HG03175 (cell line): ENCODE results near the gene PLPPR3.
"Not testable (repeated sequence)": the region's sequence is repeated elsewhere in the genome, so short reads cannot be mapped to it uniquely, and the experiment has no call there.

ENCODE experiments used
- ATAC-seq: cut with Tn5 transposase; IDR thresholded peaks from one replicate; pipeline ENCODE4 v1.9.1; 2021; ENCODE audit warnings: mild to moderate bottlenecking, moderate library complexity; ENCODE audit not compliant: unreplicated experiment

The PLPPR3 gene

DNA sequence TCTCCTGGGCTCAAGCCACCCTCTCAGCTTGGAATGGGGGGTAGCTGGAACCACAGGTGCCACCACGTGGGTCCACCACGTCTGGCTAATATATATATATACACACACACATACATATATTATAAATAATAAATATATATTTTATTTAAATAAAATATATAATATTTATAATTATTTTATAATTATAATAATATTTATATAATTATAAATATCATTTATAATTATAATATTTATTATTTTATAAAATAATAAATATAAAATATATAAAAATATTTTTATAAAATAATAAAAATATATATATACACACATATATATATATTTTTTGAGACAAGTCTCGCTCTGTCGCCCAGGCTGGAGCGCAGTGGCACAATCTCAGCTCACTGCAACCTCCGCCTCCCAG, 32.8 kb upstream of the PLPPR3 start:
- ATAC-seq, result no peak

DNA sequence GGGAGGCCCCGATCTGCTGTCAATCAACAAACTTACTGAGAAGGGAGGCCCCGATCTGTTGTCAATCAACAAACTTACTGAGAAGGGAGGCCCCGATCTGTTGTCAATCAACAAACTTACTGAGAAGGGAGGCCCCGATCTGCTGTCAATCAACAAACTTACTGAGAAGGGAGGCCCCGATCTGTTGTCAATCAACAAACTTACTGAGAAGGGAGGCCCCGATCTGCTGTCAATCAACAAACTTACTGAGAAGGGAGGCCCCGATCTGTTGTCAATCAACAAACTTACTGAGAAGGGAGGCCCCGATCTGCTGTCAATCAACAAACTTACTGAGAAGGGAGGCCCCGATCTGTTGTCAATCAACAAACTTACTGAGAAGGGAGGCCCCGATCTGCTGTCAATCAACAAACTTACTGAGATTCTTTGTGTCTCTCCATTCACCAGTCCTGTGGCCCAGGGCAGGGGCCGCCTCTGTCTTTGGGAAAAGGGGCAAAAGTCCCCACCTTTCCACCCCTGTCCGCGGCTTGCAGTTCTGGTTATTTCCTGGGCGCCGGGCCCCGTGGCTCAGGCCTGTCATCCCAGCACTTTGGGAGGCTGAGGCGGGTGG, 32.0 kb upstream of the PLPPR3 start:
- ATAC-seq, result not testable (repeated sequence)

DNA sequence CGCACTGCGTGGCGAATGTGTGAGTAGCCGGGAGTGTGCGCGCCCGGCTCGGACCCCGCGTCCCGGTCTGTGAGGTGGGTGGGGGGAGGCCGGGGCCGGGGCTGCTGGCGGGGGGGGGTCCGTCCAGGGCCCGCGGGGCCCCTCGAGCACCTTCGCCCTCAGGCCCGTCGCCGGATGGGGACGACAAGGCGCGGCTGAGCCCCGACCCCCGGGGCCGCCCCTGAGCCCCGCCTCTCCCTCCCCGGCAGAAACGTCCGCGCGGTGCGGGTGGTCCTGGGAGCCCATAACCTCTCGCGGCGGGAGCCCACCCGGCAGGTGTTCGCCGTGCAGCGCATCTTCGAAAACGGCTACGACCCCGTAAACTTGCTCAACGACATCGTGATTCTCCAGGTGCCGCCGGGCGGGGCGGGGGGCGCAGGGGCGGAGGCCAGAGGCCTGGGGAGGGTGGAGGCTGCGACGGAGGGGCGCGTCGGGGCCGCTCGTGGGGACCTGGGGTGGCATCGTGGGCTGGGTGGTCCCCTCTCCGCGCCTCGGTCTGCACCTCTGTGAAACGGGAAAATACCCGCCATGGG, 31.3 kb upstream of the PLPPR3 start:
- ATAC-seq, result no peak

DNA sequence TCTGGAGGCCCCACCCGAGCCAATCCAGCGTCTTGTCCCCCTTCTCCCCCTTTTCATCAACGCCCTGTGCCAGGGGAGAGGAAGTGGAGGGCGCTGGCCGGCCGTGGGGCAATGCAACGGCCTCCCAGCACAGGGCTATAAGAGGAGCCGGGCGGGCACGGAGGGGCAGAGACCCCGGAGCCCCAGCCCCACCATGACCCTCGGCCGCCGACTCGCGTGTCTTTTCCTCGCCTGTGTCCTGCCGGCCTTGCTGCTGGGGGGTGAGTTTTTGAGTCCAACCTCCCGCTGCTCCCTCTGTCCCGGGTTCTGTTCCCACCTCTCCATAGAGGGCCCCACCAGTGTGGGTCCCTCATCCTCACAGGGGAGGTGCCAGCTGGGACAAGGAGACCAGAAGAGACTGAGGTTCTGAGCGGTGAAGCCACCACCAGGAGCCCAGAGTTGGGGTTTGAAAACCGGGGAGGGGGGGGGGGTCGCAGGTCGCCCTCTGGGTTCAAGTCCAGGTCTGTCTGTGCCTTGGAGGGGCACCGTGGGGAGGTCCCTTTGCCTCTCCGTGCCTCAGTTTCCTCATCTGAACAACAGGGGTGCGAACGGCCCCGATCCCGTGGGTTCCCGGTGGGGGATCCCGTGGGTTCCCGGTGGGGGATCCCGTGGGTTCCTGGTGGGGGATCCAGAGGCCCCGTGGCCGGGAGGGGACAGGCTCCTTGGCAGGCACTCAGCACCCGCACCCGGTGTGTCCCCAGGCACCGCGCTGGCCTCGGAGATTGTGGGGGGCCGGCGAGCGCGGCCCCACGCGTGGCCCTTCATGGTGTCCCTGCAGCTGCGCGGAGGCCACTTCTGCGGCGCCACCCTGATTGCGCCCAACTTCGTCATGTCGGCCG, 30.6 kb upstream of the PLPPR3 start, which contains the start of gene ELANE:
Gene ELANE, plus strand, starts transcription at position 168 of the 878 bp plus-strand sequence. Its CDS starts 26 bp downstream, at position 194.
- no peak for ATAC-seq

DNA sequence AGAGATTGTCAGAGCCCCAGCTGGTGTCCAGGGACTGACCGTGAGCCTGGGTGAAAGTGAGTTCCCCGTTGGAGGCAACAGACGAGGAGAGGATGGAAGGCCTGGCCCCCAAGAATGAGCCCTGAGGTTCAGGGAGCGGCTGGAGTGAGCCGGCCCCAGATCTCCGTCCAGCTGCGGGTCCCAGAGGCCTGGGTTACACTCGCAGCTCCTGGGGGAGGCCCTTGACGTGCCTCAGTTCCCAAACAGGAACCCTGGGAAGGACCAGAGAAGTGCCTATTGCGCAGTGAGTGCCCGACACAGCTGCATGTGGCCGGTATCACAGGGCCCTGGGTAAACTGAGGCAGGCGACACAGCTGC, 29.2 kb upstream of the PLPPR3 start:
- ATAC-seq, result no peak

DNA sequence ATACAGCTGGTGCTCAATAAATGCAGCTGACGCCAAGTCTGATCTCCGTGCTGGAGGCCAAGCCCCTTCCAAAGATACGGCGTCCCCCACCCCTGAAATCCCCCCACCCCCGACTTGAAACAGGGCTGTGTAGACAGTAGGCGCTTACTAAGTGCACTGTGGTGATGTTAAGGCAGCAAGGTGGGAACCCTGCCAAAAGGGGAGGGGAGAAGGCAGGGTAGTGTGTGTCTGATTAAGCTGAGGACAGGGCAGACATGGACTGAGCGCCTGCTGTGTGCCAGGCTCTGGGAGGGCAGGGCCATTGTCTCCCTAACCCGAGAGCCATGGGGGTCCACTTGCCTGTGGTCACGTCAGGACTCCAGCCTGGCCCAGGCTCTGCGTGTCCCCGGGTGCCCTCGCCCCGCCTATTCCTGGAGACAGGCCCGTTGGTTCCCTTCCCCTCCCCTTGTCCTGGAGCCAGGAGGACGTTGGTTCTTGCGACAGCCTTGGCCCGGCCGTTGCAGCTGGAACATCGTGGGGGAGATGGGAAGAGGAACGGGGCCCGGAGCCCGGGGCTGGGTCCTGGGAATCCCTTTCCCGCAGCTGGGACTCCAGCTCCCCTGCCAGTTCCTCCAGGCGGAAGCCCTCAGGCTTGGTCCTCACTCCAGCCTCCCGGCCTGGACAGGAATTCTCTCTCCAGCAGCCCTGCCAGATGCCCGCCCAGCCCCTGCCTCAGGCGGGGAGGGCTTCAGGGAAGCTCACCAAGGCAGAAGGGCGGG, 28.6 kb upstream of the PLPPR3 start:
- no peak for ATAC-seq

DNA sequence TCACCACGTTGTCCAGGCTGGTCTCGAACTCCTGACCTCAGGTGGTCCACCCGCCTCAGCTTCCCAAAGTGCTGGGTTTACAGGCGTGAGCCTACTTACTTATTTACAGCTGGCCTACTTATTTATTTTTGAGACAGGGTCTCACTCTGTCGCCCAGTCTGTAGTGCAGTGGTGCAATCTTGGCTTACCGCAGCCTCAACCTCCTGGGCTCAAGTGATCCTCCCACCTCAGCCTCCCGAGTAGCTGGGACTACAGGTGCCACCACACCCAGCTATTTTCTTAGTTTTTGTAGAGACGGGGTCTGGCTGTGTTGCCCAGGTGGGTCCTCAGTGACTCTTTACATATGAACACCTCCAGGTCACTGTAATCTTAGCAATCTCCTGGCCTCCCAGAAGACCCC, 27.4 kb upstream of the PLPPR3 start:
- not testable (repeated sequence) for ATAC-seq

DNA sequence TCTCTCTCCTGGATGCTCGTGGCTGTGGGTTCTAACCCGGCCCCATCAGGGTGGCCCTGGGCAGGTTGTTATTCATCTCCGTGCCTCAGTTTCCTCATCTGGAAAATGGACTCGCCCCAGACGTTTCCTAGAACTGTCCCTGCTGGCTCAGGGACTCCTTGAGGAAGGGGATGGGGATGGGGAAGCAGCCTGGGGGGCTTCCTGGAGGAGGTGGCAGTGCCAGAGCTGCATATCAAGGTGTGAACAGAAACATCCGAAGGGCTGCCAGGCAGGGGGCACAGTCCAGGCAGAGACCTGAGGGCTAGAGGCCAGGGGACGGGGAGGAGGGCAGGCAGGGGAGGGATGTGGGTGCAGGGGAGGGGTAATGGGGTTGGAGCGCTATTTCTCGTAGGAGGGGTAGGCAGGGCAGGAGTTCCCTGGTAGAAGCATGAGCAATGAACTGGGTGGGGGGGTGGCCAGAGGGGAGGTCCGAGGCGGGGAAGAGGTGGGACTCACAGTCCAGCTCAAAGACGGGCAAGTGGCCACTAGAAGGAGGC, 26.7 kb upstream of the PLPPR3 start:
- no peak for ATAC-seq

DNA sequence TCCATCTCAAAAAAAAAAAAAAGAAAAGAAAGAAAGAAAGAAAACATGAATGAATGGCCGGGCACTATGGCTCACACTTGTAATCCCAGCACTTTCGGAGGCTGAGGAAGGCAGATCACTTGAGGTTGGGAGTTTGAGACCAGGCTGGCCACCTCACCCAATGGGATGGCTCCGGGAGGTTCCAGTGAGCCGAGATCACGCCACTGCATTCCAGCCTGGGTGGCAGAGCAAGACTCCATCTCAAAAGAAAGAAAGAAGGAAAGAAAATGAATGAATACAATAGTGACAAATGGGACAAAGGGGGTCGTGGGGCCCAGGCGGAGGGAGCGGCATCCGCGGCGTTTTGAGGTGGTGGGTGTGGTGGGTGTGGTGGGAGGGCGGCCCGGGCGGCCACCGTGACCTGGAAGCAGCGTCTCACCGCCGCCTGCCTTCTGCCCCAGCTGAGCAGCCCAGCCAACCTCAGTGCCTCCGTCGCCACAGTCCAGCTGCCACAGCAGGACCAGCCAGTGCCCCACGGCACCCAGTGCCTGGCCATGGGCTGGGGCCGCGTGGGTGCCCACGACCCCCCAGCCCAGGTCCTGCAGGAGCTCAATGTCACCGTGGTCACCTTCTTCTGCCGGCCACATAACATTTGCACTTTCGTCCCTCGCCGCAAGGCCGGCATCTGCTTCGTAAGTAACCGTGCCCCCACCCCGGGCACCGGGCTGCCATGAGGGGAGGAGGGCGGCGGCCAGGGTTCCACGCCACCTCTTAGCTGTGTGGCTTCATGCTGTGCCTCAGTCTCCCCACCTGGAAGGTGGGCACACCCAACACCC, 24.2 kb upstream of the PLPPR3 start:
- no peak for ATAC-seq

DNA sequence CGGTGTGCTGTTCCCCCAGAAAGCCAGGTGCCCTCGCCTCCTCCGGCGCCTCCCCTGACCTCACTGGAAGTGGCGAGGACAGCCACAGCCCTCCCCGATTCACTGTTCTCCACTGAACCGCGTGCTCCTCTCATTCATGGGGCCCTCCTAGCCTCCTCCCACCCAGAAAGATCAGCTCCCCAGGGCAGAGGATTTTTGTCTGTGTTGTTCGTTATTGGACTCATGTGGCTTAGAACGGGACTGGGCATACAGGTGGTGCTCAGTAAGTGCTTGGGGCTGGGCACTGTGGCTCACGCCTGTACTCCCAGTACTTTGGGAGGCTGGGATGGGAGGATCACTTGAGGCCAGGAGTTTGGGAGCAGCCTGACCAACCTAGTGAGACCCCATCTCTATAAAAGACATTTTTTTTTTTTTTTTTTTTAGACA, 22.8 kb upstream of the PLPPR3 start:
- ATAC-seq, result no peak

DNA sequence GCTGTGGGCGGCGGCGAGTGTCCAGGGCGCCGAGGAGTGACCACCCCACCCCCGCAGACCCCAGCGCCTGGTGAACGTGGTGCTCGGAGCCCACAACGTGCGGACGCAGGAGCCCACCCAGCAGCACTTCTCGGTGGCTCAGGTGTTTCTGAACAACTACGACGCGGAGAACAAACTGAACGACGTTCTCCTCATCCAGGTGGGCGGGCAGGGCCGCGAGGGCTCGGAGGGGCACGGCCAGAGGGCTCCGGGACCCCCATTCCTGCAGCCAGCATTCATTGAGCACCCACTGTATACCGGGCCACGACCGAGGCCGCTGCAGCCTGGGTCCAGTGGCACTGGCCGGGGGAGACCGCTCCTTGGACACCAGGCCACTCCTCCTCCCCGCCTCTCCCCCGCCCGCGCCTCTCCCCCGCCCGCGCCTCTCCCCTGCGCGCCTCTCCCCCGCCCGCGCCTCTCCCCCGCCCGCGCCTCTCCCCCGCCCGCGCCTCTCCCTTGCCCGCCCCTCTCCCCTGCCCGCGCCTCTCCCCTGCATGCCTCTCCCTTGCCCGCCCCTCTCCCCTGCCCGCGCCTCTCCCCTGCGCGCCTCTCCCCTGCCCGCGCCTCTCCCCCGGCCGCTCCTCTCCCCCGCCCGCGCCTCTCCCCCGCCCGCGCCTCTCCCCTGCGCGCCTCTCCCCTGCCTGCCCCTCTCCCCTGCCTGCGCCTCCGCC, 22.2 kb upstream of the PLPPR3 start:
- no peak for ATAC-seq

DNA sequence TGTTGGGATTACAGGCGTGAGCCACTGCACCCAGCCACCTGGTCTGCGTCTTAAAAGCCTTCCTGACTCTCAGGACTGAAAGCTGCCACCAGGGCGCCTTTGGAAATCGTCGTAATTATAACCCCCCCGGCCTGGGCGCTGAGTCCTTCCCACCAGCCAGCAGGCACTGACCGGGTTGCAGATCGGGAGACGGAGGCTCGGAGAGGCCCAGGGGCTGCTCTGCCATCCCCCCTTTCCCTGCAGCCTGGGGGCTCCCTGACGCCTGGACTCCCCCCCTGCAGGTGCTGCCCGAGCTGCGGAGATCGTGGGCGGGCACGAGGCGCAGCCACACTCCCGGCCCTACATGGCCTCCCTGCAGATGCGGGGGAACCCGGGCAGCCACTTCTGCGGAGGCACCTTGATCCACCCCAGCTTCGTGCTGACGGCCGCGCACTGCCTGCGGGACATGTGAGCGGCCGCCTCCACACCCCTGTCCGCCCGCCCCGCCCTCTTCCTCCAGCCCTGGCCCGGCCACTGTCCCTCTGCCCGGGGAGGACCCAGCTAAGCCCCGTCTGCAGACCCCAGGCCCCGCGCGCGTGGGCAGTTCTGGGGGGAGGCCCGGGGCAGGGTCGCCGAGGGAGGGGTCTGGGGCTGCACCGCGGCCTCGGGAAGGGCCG, 21.6 kb upstream of the PLPPR3 start:
- no peak for ATAC-seq

DNA sequence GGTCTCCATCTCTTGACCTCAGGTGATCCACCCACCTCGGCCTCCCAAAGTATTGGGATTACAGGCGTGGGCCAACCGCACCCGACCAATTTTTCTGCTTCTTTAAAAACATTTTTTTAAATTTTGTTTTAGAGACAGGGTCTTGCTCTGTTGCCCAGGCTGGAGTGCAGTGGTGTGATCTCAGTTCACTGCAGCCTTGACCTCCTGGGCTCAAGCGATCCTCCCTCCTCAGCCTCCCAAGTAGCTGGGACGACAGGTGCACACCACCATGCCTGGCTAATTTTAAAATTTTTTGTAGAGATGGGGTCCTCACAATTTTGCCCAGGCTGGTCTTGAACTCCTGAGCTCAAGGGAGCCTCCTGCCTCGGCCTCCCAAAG, 21.0 kb upstream of the PLPPR3 start:
- not testable (repeated sequence) for ATAC-seq

DNA sequence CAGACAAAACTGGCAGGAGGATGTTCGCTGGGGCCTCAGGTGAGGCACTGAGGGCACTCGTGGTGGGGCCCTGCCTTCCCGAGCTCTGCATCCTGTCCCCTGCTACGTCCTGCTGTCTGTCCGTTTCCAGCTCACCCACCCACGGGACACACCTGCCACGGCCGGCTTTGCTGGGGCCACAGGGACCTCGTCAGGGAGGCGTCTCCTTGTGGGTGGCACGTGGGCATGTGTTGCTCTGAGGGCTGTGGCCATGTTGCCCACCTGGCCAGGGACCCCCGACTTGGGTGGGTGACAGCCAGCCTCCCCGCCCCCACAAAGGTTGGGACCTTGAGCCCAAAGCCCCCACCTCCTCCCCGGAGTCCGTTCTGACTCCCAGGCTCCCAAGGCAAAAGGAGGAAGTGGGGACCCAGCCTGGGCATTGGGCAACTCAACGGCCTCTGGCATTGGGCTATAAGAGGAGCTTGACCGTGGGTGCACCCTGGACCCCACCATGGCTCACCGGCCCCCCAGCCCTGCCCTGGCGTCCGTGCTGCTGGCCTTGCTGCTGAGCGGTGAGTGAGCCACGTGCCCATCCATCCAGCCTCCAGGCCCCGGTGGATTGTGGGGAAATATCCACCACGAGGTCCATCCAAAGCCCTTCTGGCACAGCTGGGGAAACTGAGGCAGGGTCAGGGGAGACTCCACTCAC, 18.9 kb upstream of the PLPPR3 start, which contains the start of gene PRTN3:
Gene PRTN3, plus strand, starts transcription at position 481 of the 688 bp plus-strand sequence. Its CDS starts 10 bp downstream, at position 491.
- no peak for ATAC-seq

DNA sequence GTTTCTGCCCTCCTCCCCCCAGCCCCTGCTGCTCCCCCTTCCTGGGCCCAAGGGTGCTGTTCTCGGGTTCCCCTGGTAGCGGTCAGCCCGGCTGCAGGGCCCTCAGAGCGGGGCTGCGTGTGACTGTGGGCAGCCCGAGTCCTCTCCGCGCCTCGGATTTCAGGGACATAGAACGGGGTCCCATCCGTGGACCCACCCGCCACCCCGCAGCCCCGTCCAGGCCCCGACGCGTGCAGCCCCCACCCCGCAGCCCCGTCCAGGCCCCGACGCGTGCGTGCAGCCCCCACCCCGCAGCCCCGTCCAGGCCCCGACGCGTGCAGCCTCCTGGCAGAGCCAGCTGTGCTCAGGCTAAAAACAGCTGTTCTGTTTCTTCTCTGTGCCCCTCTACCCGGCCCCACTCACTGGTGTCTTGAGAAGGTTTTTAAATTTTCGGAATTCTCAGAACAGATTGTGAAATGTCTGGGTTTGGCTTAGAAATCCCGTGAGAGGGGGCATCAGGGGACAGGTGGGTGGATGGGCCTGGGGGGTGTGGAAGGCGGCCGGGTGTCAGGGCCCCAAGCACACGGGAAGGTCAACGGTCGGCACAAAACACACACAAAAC, 13.6 kb upstream of the PLPPR3 start:
- ATAC-seq, result no peak

DNA sequence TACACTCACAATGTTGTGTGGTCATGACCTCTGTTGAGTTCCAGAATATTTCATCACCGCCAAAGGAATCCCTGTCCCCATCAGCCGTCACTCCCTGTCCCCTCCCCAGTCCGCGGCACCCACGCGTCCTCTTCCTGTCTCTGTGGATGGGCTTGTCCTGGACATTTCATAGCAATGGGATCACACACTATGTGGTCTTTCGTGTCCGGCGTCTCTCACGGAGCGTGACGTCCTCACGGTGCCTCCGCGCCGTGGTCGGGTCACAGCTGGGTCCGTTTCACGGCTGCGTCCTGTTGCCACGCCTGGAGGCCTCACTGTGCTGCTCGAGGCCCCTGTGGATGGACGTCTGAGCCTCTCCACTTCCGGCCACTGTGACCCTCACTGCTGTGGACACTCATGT, 12.5 kb upstream of the PLPPR3 start:
- ATAC-seq, result no peak

DNA sequence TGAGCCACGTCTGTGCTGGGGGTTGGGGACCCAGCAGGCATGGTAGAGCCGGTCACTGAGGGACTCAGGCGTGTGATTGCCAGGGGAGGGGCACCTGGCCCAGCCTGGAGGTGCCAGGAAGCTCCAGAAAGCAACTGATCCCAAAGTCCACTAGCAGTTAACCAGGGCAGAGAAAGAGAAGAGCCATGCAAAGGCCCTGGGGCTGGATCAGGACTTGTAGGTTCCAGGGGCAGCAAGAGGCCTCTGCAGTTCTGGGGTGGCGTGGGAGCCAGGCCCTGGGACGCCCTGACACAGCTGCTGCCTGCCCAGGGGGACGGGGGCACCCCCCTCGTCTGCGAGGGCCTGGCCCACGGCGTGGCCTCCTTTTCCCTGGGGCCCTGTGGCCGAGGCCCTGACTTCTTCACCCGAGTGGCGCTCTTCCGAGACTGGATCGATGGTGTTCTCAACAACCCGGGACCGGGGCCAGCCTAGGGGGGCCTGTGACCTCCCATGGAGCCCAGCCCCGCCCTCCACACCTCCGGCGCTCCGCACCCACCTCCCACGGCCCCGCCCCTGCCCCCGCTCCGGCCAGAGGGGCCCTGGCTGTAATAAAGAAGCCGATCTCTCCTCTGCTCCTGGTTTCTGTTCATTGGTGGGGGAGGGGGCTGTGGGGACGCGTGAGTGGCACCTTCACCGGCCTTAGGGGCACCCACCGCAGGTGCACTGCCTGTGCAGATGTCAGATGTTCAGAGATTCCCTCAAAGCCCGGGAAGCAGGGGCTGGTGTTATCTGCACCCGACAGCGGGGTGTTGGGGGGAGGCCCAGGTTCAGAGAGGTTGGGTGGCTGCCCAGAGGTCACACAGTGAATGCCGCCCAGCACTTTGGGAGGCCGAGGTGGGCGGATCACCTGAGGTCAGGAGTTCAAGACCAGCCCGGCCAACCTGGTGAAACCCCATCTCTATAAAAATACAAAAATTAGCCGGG, 9.9 kb upstream of the PLPPR3 start:
- ATAC-seq, result no peak
